ENCODE data around the gene FCGR3A.
"Not testable (repeated sequence)": the region's sequence is repeated elsewhere in the genome, so short reads cannot be mapped to it uniquely, and the experiment has no call there.

- TF ChIP-seq, protein P1, sequence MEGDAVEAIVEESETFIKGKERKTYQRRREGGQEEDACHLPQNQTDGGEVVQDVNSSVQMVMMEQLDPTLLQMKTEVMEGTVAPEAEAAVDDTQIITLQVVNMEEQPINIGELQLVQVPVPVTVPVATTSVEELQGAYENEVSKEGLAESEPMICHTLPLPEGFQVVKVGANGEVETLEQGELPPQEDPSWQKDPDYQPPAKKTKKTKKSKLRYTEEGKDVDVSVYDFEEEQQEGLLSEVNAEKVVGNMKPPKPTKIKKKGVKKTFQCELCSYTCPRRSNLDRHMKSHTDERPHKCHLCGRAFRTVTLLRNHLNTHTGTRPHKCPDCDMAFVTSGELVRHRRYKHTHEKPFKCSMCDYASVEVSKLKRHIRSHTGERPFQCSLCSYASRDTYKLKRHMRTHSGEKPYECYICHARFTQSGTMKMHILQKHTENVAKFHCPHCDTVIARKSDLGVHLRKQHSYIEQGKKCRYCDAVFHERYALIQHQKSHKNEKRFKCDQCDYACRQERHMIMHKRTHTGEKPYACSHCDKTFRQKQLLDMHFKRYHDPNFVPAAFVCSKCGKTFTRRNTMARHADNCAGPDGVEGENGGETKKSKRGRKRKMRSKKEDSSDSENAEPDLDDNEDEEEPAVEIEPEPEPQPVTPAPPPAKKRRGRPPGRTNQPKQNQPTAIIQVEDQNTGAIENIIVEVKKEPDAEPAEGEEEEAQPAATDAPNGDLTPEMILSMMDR (IDR thresholded peaks at IDR 0.05; ENCODE audit: low read length): not testable (repeated sequence)
- TF ChIP-seq EZH2 (IDR thresholded peaks at IDR 0.05; ENCODE audit: borderline replicate concordance, low read length): not testable (repeated sequence)
Observed at GRCh38 chr1:161588596-161588995, 39.0 kb upstream of the FCGR3A start.

Data from OCI-LY1 (cell line).